GM23338 (cell line): Measurements from ENCODE around the gene STK31. TPM values are rescaled to one million over a fixed set of nuclear protein-coding genes. Genes with fewer than 3 reads are reported as not detected.

Experiments used
- ATAC-seq: fragments of 200-7000 bp; cut with Tn5 transposase; 3 replicates; pipeline ENCODE4 v1.9.1; 2020
- DNase-seq: peaks from one replicate; pipeline ENCODE4 v3.0.0-alpha.2; 2015; ENCODE audit warnings: low spot score
- H2AFZ ChIP-seq: fragments of 200-600 bp; sonication (generic); 2 replicates; pipeline ENCODE4 v1.8.0; 2016; ENCODE audit warnings: antibody characterized with exemption, mild to moderate bottlenecking, moderate library complexity
- H3F3A ChIP-seq: fragments of 200-600 bp; sonication (generic); replicated peaks from 2 replicates; pipeline ENCODE4 v1.8.0; 2017; ENCODE audit warnings: antibody characterized with exemption, mixed run types, low read depth
- H3K27ac ChIP-seq: fragments of 200-600 bp; sonication (generic); 2 replicates; pipeline ENCODE4 v1.6.1; 2016; ENCODE audit warnings: low read depth
- H3K27me3 ChIP-seq: fragments of 200-600 bp; sonication (generic); 2 replicates; pipeline ENCODE4 v1.8.0; 2016; ENCODE audit warnings: mild to moderate bottlenecking, mixed run types, moderate library complexity; ENCODE audit not compliant: insufficient read depth
- H3K36me3 ChIP-seq: fragments of 200-600 bp; sonication (generic); 2 replicates; pipeline ENCODE4 v1.8.0; 2016; ENCODE audit warnings: mild to moderate bottlenecking; ENCODE audit not compliant: insufficient read depth
- H3K4me1 ChIP-seq: fragments of 200-600 bp; sonication (generic); 2 replicates; pipeline ENCODE4 v1.8.0; 2016; ENCODE audit warnings: mild to moderate bottlenecking, moderate library complexity; ENCODE audit not compliant: insufficient read depth
- H3K4me2 ChIP-seq: fragments of 200-600 bp; sonication (generic); 2 replicates; pipeline ENCODE4 v1.7.1; 2017; ENCODE audit warnings: mixed run types
- H3K4me3 ChIP-seq: fragments of 200-600 bp; sonication (generic); 2 replicates; pipeline ENCODE4 v1.6.1; 2016; ENCODE audit warnings: mixed run types
- H3K79me2 ChIP-seq: fragments of 200-600 bp; sonication (generic); replicated peaks from 2 replicates; pipeline ENCODE4 v1.8.0; 2017; ENCODE audit warnings: mild to moderate bottlenecking; ENCODE audit not compliant: insufficient read depth
- H3K9me2 ChIP-seq: fragments of 200-600 bp; sonication (generic); 2 replicates; pipeline ENCODE4 v1.8.0; 2017; ENCODE audit not compliant: insufficient read depth
- H4K20me1 ChIP-seq: fragments of 200-600 bp; sonication (generic); replicated peaks from 2 replicates; pipeline ENCODE4 v1.8.0; 2017; ENCODE audit warnings: mild to moderate bottlenecking; ENCODE audit not compliant: insufficient read depth
- H3K27ac Mint-ChIP-seq: 2 replicates; pipeline ENCODE4 v1.8.0; 2020; ENCODE audit warnings: inconsistent platforms, mild to moderate bottlenecking, moderate library complexity, mixed read lengths
- H3K27me3 Mint-ChIP-seq: 3 replicates; pipeline ENCODE4 v1.8.0; 2022; ENCODE audit warnings: low read depth, mild to moderate bottlenecking, moderate library complexity, mixed read lengths, inconsistent platforms; ENCODE audit not compliant: insufficient read depth, poor library complexity
- H3K36me3 Mint-ChIP-seq: 3 replicates; pipeline ENCODE4 v1.8.0; 2021; ENCODE audit warnings: low read depth, mild to moderate bottlenecking, inconsistent platforms, moderate library complexity, mixed read lengths
- H3K4me1 Mint-ChIP-seq: 3 replicates; pipeline ENCODE4 v1.8.0; 2020; ENCODE audit warnings: mild to moderate bottlenecking, inconsistent platforms, mixed read lengths
- H3K4me3 Mint-ChIP-seq: 3 replicates; pipeline ENCODE4 v1.8.0; 2021; ENCODE audit warnings: moderate library complexity, mild to moderate bottlenecking, inconsistent platforms, mixed read lengths
- H3K9me3 Mint-ChIP-seq: 3 replicates; pipeline ENCODE4 v1.8.0; 2020; ENCODE audit warnings: moderate library complexity, mild to moderate bottlenecking, inconsistent platforms, mixed read lengths
- CREB1 ChIP-seq: fragments of 250-450 bp; sonication (Bioruptor Pico); IDR thresholded peaks from 2 replicates; pipeline ENCODE4 v1.5.0; 2020; ENCODE audit warnings: low read depth, mild to moderate bottlenecking, moderate library complexity
- EZH2 ChIP-seq: fragments of 200-600 bp; sonication (generic); IDR thresholded peaks from one replicate; pipeline ENCODE4 v1.8.0; 2017; ENCODE audit warnings: antibody characterized with exemption, mild to moderate bottlenecking, low read depth; ENCODE audit not compliant: unreplicated experiment
- EZH2phosphoT487 ChIP-seq: fragments of 200-600 bp; sonication (generic); IDR thresholded peaks from one replicate; pipeline ENCODE4 v1.8.1; 2018; ENCODE audit warnings: antibody characterized with exemption; ENCODE audit not compliant: unreplicated experiment
- JUNB ChIP-seq: IDR thresholded peaks from one replicate; pipeline ENCODE4 v1.6.1; 2016; ENCODE audit warnings: antibody characterized with exemption; ENCODE audit not compliant: unreplicated experiment
- NANOG ChIP-seq: IDR thresholded peaks from 2 replicates; pipeline ENCODE4 v1.6.1; 2016; ENCODE audit warnings: antibody characterized with exemption, borderline replicate concordance
- POLR2AphosphoS5 ChIP-seq: IDR thresholded peaks from 2 replicates; pipeline ENCODE4 v1.6.1; 2016; ENCODE audit warnings: antibody characterized with exemption, low read depth
- STAT1 ChIP-seq: IDR thresholded peaks from one replicate; pipeline ENCODE4 v1.6.1; 2016; ENCODE audit warnings: antibody characterized with exemption; ENCODE audit not compliant: unreplicated experiment
- ZNF114 ChIP-seq: fragments of 250-450 bp; sonication (Bioruptor Pico); IDR thresholded peaks from 2 replicates; pipeline ENCODE4 v1.5.0; 2020; ENCODE audit warnings: mild to moderate bottlenecking, moderate library complexity
- ZNF331 ChIP-seq: fragments of 250-450 bp; sonication (Bioruptor Pico); IDR thresholded peaks from 2 replicates; pipeline ENCODE4 v1.5.0; 2020; ENCODE audit warnings: low read depth, mild to moderate bottlenecking, moderate library complexity
- polyA plus RNA-seq: library from polyadenylated mRNA; unstranded; fragments of >200 nt; fragmentation: Nextera tagmentation; extraction: Ambion mirVana; gene quantifications from 2 replicates; pipeline ENCODE4 v1.2.1, GENCODE V29; 2016
- total RNA-seq: library from RNA; depleted of rRNA; stranded (reverse); fragments of >200 nt; shearing (Covaris generic); gene quantifications from 2 replicates; pipeline ENCODE4 v1.2.3, GENCODE V29; 2014
- TF ChIP-seq, protein P1 (sequence below), 2 experiments: fragments of 200-600 bp in 1 of 2; sonication (generic) in 1 of 2; conservative IDR thresholded peaks; 2 replicates each; pipeline versions ENCODE4 v1.5.1 to v1.6.1; 2016 to 2017; ENCODE audit warnings: antibody characterized with exemption in 2 of 2, low read depth in 2 of 2, mild to moderate bottlenecking in 2 of 2, moderate library complexity in 1 of 2
- TF ChIP-seq, protein P2 (sequence below): IDR thresholded peaks from one replicate; pipeline ENCODE4 v1.6.1; 2018; ENCODE audit warnings: antibody characterized with exemption; ENCODE audit not compliant: unreplicated experiment
- TF ChIP-seq, protein P3 (sequence below): fragments of 250-450 bp; sonication (Bioruptor Pico); IDR thresholded peaks from 2 replicates; pipeline ENCODE4 v1.5.0; 2020; ENCODE audit warnings: mild to moderate bottlenecking, moderate library complexity
- TF ChIP-seq, protein P4 (sequence below): IDR thresholded peaks from 2 replicates; pipeline ENCODE4 v1.6.1; 2016; ENCODE audit warnings: antibody characterized with exemption

Gene STK31
- total and polyA plus RNA-seq, 2 experiments from 2014 or later: 0.31 to 0.55 TPM

DNA sequence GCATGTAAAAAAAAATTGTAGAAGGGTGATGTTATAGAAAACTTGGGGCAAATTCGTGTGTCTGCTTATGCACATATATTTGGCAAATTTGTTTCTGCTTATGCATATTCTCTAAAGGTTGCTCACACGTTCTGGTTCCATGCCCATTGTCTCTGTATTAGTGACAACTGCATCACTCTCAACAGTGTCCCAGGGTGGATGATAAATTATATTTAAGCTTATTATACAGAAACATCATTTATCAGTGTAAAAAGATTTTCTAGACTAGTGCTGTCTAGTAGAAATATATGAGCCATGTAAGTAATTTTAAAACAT, 4.1 kb downstream of the STK31 start:
- H3F3A ChIP-seq: no peaks in the 10 kb centered on the region
- TF ChIP-seq STAT1: no peak
- no peak for TF ChIP-seq ZNF331 (CRISPR knock-in tag)
- no peak for TF ChIP-seq CREB1
- TF ChIP-seq EZH2phosphoT487: no peak
- TF ChIP-seq, protein P1, sequence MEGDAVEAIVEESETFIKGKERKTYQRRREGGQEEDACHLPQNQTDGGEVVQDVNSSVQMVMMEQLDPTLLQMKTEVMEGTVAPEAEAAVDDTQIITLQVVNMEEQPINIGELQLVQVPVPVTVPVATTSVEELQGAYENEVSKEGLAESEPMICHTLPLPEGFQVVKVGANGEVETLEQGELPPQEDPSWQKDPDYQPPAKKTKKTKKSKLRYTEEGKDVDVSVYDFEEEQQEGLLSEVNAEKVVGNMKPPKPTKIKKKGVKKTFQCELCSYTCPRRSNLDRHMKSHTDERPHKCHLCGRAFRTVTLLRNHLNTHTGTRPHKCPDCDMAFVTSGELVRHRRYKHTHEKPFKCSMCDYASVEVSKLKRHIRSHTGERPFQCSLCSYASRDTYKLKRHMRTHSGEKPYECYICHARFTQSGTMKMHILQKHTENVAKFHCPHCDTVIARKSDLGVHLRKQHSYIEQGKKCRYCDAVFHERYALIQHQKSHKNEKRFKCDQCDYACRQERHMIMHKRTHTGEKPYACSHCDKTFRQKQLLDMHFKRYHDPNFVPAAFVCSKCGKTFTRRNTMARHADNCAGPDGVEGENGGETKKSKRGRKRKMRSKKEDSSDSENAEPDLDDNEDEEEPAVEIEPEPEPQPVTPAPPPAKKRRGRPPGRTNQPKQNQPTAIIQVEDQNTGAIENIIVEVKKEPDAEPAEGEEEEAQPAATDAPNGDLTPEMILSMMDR (conservative IDR thresholded peaks at IDR 0.05; ENCODE audit: low read depth in 2 of 2): no peak
- TF ChIP-seq, protein P2, sequence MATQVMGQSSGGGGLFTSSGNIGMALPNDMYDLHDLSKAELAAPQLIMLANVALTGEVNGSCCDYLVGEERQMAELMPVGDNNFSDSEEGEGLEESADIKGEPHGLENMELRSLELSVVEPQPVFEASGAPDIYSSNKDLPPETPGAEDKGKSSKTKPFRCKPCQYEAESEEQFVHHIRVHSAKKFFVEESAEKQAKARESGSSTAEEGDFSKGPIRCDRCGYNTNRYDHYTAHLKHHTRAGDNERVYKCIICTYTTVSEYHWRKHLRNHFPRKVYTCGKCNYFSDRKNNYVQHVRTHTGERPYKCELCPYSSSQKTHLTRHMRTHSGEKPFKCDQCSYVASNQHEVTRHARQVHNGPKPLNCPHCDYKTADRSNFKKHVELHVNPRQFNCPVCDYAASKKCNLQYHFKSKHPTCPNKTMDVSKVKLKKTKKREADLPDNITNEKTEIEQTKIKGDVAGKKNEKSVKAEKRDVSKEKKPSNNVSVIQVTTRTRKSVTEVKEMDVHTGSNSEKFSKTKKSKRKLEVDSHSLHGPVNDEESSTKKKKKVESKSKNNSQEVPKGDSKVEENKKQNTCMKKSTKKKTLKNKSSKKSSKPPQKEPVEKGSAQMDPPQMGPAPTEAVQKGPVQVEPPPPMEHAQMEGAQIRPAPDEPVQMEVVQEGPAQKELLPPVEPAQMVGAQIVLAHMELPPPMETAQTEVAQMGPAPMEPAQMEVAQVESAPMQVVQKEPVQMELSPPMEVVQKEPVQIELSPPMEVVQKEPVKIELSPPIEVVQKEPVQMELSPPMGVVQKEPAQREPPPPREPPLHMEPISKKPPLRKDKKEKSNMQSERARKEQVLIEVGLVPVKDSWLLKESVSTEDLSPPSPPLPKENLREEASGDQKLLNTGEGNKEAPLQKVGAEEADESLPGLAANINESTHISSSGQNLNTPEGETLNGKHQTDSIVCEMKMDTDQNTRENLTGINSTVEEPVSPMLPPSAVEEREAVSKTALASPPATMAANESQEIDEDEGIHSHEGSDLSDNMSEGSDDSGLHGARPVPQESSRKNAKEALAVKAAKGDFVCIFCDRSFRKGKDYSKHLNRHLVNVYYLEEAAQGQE: no peak
- TF ChIP-seq, protein P3, sequence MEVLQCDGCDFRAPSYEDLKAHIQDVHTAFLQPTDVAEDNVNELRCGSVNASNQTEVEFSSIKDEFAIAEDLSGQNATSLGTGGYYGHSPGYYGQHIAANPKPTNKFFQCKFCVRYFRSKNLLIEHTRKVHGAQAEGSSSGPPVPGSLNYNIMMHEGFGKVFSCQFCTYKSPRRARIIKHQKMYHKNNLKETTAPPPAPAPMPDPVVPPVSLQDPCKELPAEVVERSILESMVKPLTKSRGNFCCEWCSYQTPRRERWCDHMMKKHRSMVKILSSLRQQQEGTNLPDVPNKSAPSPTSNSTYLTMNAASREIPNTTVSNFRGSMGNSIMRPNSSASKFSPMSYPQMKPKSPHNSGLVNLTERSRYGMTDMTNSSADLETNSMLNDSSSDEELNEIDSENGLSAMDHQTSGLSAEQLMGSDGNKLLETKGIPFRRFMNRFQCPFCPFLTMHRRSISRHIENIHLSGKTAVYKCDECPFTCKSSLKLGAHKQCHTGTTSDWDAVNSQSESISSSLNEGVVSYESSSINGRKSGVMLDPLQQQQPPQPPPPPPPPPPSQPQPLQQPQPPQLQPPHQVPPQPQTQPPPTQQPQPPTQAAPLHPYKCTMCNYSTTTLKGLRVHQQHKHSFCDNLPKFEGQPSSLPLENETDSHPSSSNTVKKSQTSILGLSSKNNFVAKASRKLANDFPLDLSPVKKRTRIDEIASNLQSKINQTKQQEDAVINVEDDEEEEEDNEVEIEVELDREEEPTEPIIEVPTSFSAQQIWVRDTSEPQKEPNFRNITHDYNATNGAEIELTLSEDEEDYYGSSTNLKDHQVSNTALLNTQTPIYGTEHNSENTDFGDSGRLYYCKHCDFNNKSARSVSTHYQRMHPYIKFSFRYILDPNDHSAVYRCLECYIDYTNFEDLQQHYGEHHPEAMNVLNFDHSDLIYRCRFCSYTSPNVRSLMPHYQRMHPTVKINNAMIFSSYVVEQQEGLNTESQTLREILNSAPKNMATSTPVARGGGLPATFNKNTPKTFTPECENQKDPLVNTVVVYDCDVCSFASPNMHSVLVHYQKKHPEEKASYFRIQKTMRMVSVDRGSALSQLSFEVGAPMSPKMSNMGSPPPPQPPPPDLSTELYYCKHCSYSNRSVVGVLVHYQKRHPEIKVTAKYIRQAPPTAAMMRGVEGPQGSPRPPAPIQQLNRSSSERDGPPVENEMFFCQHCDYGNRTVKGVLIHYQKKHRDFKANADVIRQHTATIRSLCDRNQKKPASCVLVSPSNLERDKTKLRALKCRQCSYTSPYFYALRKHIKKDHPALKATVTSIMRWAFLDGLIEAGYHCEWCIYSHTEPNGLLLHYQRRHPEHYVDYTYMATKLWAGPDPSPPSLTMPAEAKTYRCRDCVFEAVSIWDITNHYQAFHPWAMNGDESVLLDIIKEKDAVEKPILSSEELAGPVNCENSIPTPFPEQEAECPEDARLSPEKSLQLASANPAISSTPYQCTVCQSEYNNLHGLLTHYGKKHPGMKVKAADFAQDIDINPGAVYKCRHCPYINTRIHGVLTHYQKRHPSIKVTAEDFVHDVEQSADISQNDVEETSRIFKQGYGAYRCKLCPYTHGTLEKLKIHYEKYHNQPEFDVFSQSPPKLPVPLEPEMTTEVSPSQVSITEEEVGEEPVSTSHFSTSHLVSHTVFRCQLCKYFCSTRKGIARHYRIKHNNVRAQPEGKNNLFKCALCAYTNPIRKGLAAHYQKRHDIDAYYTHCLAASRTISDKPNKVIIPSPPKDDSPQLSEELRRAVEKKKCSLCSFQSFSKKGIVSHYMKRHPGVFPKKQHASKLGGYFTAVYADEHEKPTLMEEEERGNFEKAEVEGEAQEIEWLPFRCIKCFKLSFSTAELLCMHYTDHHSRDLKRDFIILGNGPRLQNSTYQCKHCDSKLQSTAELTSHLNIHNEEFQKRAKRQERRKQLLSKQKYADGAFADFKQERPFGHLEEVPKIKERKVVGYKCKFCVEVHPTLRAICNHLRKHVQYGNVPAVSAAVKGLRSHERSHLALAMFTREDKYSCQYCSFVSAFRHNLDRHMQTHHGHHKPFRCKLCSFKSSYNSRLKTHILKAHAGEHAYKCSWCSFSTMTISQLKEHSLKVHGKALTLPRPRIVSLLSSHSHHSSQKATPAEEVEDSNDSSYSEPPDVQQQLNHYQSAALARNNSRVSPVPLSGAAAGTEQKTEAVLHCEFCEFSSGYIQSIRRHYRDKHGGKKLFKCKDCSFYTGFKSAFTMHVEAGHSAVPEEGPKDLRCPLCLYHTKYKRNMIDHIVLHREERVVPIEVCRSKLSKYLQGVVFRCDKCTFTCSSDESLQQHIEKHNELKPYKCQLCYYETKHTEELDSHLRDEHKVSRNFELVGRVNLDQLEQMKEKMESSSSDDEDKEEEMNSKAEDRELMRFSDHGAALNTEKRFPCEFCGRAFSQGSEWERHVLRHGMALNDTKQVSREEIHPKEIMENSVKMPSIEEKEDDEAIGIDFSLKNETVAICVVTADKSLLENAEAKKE: no peak
- TF ChIP-seq JUNB: no peak
- no peak for TF ChIP-seq EZH2
- TF ChIP-seq, protein P4, sequence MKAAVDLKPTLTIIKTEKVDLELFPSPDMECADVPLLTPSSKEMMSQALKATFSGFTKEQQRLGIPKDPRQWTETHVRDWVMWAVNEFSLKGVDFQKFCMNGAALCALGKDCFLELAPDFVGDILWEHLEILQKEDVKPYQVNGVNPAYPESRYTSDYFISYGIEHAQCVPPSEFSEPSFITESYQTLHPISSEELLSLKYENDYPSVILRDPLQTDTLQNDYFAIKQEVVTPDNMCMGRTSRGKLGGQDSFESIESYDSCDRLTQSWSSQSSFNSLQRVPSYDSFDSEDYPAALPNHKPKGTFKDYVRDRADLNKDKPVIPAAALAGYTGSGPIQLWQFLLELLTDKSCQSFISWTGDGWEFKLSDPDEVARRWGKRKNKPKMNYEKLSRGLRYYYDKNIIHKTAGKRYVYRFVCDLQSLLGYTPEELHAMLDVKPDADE: no peak
- TF ChIP-seq POLR2AphosphoS5: no peak
- no peak for TF ChIP-seq NANOG
- TF ChIP-seq ZNF114 (CRISPR knock-in tag): no peak
- no peak overlapping the region for H3K4me2 ChIP-seq
- Mint-ChIP-seq H3K27me3 (peaks cover 3% of the 10 kb centered on the region), H3K4me3 (no peak overlapping the region), H3K36me3 (no peaks in the 10 kb centered on the region), H3K9me3 (no peaks in the 10 kb centered on the region), H3K4me1 (no peaks in the 10 kb centered on the region; the same call in 2 of the 3 replicates), H3K27ac (no peak overlapping the region)
- DNase-seq: no peak
- no peaks in the 10 kb centered on the region for H4K20me1 ChIP-seq
- no peaks in the 10 kb centered on the region for H3K27me3 ChIP-seq
- H3K36me3 ChIP-seq: no peaks in the 10 kb centered on the region
- H3K79me2 ChIP-seq: no peaks in the 10 kb centered on the region
- H3K4me1 ChIP-seq: no peaks in the 10 kb centered on the region
- ATAC-seq: no peak
- no peaks in the 10 kb centered on the region for H3K9me2 ChIP-seq
- no peak overlapping the region for H2AFZ ChIP-seq
- no peak overlapping the region for H3K4me3 ChIP-seq
- H3K27ac ChIP-seq: no peak overlapping the region
